Ishikawa (cell line): ENCODE data around the gene EDNRA.

Experiments used
- CEBPB ChIP-seq: IDR thresholded peaks from 2 replicates; pipeline ENCODE4 v1.6.1; 2012
- CREB1 ChIP-seq: IDR thresholded peaks from 2 replicates; pipeline ENCODE4 v1.6.1; 2012; ENCODE audit warnings: low read depth
- EGR1 ChIP-seq: IDR thresholded peaks from 2 replicates; pipeline ENCODE4 v1.6.1; 2012
- EP300 ChIP-seq: IDR thresholded peaks from 2 replicates; pipeline ENCODE4 v1.6.1; 2012; ENCODE audit warnings: borderline replicate concordance
- FOXM1 ChIP-seq: IDR thresholded peaks from 2 replicates; pipeline ENCODE4 v1.6.1; 2012; ENCODE audit warnings: low read depth, borderline replicate concordance
- MAX ChIP-seq: IDR thresholded peaks from 2 replicates; pipeline ENCODE4 v1.6.1; 2012
- NFIC ChIP-seq: IDR thresholded peaks from 2 replicates; pipeline ENCODE4 v1.6.1; 2012
- RAD21 ChIP-seq: IDR thresholded peaks from 2 replicates; pipeline ENCODE4 v1.6.1; 2012; ENCODE audit warnings: low read depth
- REST ChIP-seq: IDR thresholded peaks from 2 replicates; pipeline ENCODE4 v1.6.1; 2012; ENCODE audit warnings: low read depth, mild to moderate bottlenecking
- TAF1 ChIP-seq: IDR thresholded peaks from 2 replicates; pipeline ENCODE4 v1.6.1; 2012; ENCODE audit warnings: low read depth, mild to moderate bottlenecking
- TCF12 ChIP-seq: IDR thresholded peaks from 2 replicates; pipeline ENCODE4 v1.6.1; 2012; ENCODE audit warnings: low read depth
- TEAD4 ChIP-seq: IDR thresholded peaks from 2 replicates; pipeline ENCODE4 v1.6.1; 2012
- USF1 ChIP-seq: IDR thresholded peaks from 2 replicates; pipeline ENCODE4 v1.6.1; 2012
- YY1 ChIP-seq: IDR thresholded peaks from 2 replicates; pipeline ENCODE4 v1.6.1; 2012; ENCODE audit warnings: low read depth
- ZBTB7A ChIP-seq: IDR thresholded peaks from 2 replicates; pipeline ENCODE4 v1.6.1; 2012; ENCODE audit warnings: low read depth

EDNRA gene

GRCh38 chr4:147530723-147531122, 49.8 kb downstream of the EDNRA start:
- TF ChIP-seq EGR1 (no peak), FOXM1 (no peak), TCF12 (no peak), TEAD4 (no peak), MAX (no peak), RAD21 (no peak)

GRCh38 chr4:147532896-147533295, 52.0 kb downstream of the EDNRA start:
- TF ChIP-seq ZBTB7A (no peak), YY1 (no peak)

GRCh38 chr4:147533331-147533730, 52.4 kb downstream of the EDNRA start:
- TF ChIP-seq CREB1 (no peak), REST (no peak), ZBTB7A (no peak), USF1 (no peak), TAF1 (no peak), TEAD4 (no peak), MAX (no peak), EP300 (no peak), RAD21 (no peak), NFIC (no peak)

GRCh38 chr4:147535124-147535523, 54.2 kb downstream of the EDNRA start:
- TF ChIP-seq USF1 (no peak), CREB1 (no peak), CEBPB (no peak), MAX (no peak), TCF12 (no peak), NFIC (no peak), TAF1 (no peak), REST (no peak)

GRCh38 chr4:147538711-147539110, 57.8 kb downstream of the EDNRA start:
- no peak for TF ChIP-seq MAX
- TF ChIP-seq ZBTB7A: no peak
- no peak for TF ChIP-seq EGR1
- TF ChIP-seq EP300: no peak
- TF ChIP-seq NFIC: no peak
- no peak for TF ChIP-seq USF1
- no peak for TF ChIP-seq YY1
- TF ChIP-seq RAD21: no peak
- TF ChIP-seq TEAD4: no peak
- no peak for TF ChIP-seq TCF12
- no peak for TF ChIP-seq CEBPB

- TF ChIP-seq USF1 (no peak), EP300 (no peak), MAX (no peak), TAF1 (no peak), ZBTB7A (no peak), CREB1 (no peak)
Measured at GRCh38 chr4:147539959-147540358, 59.1 kb downstream of the EDNRA start.
